Measurements from ENCODE around the gene MAML2. TPM values are rescaled to one million over a fixed set of nuclear protein-coding genes. Genes with fewer than 3 reads are reported as not detected.

Gene MAML2
- polyA plus RNA-seq, 1 of the 3 experiments (the other 2 are of a cell fraction) = 20.1 TPM

- TF ChIP-seq PBX3 (IDR thresholded peaks at IDR 0.05) (no peak), JUND (IDR thresholded peaks at IDR 0.05) (no peak)
These were observed 26.1 kb downstream of the MAML2 start (continued) for GRCh38 chr11:96316869-96317268.

GRCh38 chr11:96315476-96315875 lies 27.5 kb downstream of the MAML2 start:
- Histone ChIP-seq H4K20me1 (ENCODE audit: insufficient read depth) (no peaks in the 10 kb centered on the region; the same call in 1 of the 2 replicates), H3K36me3 (replicated peaks in 1 of 2; ENCODE audit: control insufficient read depth in 1 of 2, insufficient read depth in 2 of 2, low read length in 1 of 2) (peaks cover 2 to 3% of the 10 kb centered on the region in 2 experiments), H3K27me3 (ENCODE audit: insufficient read depth) (no peaks in the 10 kb centered on the region), H3K9me2 (no peaks in the 10 kb centered on the region), H3K4me3 (ENCODE audit: low read depth in 2 of 2, low read length in 1 of 2) (no peak overlapping the region), H3K79me2 (ENCODE audit: insufficient read depth) (peaks cover 91% of the 10 kb centered on the region), H3K9ac (no peak overlapping the region), H3K9me3 (no peaks in the 10 kb centered on the region), H3K27ac (ENCODE audit: low read depth in 2 of 2, low read length in 1 of 2) (peak overlapping the region in 1 of 2 experiments; percentile 100; a peak in 3 of 4 replicates), H2AFZ (ENCODE audit: low read depth) (no peak overlapping the region), H3K4me2 (no peak overlapping the region), H3F3A (replicated peaks; ENCODE audit: insufficient read depth) (peaks cover 27% of the 10 kb centered on the region), H3K4me1 (ENCODE audit: control insufficient read depth in 1 of 2, insufficient read depth in 2 of 2, low read depth in 1 of 2, low read length in 1 of 2) (peaks cover 14 to 71% of the 10 kb centered on the region in 2 experiments)
- TF ChIP-seq PBX3 (IDR thresholded peaks at IDR 0.05) (peak; percentile 36; the same call in 1 of the 2 replicates), TCF12 (IDR thresholded peaks at IDR 0.05) (0 out of 2 replicates have a peak, but pooled peaks have one; percentile 7), YY1 (IDR thresholded peaks at IDR 0.05; ENCODE audit: low read depth) (no peak), NRF1 (IDR thresholded peaks at IDR 0.05; ENCODE audit: low read depth, low read length) (no peak), TEAD4 (IDR thresholded peaks at IDR 0.05; ENCODE audit: borderline replicate concordance, insufficient read depth) (no peak)
- 35% methylated on average over 1 of the region's 1 CpG for WGBS (ENCODE audit: low lambda C conversion rate)
- POLR2A ChIA-PET = no interaction called here
- CTCF ChIA-PET = interaction anchor here (1.3 kb wide), 1 partner anchor 475 kb away, joined by 3 read pairs; no protein-coding TSS in a partner anchor
- no peak for DNase-seq

GRCh38 chr11:96314326-96315020 lies 28.5 kb downstream of the MAML2 start:
- Histone ChIP-seq H3K27ac (ENCODE audit: low read depth in 2 of 2, low read length in 1 of 2) (peak overlapping the region; percentile 44 to 100), H3K9me3 (no peaks in the 10 kb centered on the region), H3F3A (replicated peaks; ENCODE audit: insufficient read depth) (peaks cover 35% of the 10 kb centered on the region), H4K20me1 (ENCODE audit: insufficient read depth) (no peaks in the 10 kb centered on the region; the same call in 1 of the 2 replicates), H3K79me2 (ENCODE audit: insufficient read depth) (peaks cover 91% of the 10 kb centered on the region), H3K4me1 (ENCODE audit: control insufficient read depth in 1 of 2, insufficient read depth in 2 of 2, low read depth in 1 of 2, low read length in 1 of 2) (peaks cover 14 to 70% of the 10 kb centered on the region in 2 experiments), H3K9ac (peak overlapping the region; percentile 8; the same call in 1 of the 2 replicates), H3K4me2 (peak overlapping the region; percentile 27), H3K27me3 (ENCODE audit: insufficient read depth) (no peaks in the 10 kb centered on the region), H3K9me2 (no peaks in the 10 kb centered on the region), H2AFZ (ENCODE audit: low read depth) (no peak overlapping the region), H3K36me3 (replicated peaks in 1 of 2; ENCODE audit: control insufficient read depth in 1 of 2, insufficient read depth in 2 of 2, low read length in 1 of 2) (peaks cover 0 to 3% of the 10 kb centered on the region in 2 experiments), H3K4me3 (ENCODE audit: low read depth in 2 of 2, low read length in 1 of 2) (no peak overlapping the region; a peak in 1 of 4 replicates)
- ChIA-PET POLR2A (no interaction called here), CTCF (interaction anchor here (0.8 to 1.3 kb wide), 2 partner anchors 29 to 474 kb away, joined by 3 read pairs; partner anchors contain the start of gene MAML2)
- TF ChIP-seq MAX (IDR thresholded peaks at IDR 0.05; ENCODE audit: low read depth) (0 out of 2 replicates have a peak, but pooled peaks have one; percentile 9), FOXJ3 (CRISPR knock-in tag; IDR thresholded peaks at IDR 0.05) (no peak), ELF1 (IDR thresholded peaks at IDR 0.05) (peak; percentile 66), TCF12 (IDR thresholded peaks at IDR 0.05) (peak; percentile 19; the same call in 1 of the 2 replicates)
- 57% methylated on average over 4 of the region's 4 CpGs for WGBS (ENCODE audit: low lambda C conversion rate)
- DNase-seq = no peak

Measured in SK-N-SH (cell line).